GM21737 (cell line): ENCODE results near the gene CPTP.

Experiments used
- ATAC-seq: cut with Tn5 transposase; IDR thresholded peaks from one replicate; pipeline ENCODE4 v1.9.1; 2021; ENCODE audit warnings: mild to moderate bottlenecking, moderate library complexity; ENCODE audit not compliant: unreplicated experiment

CPTP gene

GRCh38 chr1:1324524-1325287 is at the start of gene CPTP, which contains the start of gene INTS11:
TSS of gene CPTP (plus strand) at chr1:1324802. CDS start at chr1:1326911, 2,109 bp downstream.
TSS of gene INTS11 (minus strand) at chr1:1324660. CDS start at chr1:1324608, 52 bp downstream.
- ATAC-seq: peak; percentile 53

GRCh38 chr1:1274931-1275431 is 49.6 kb upstream of the CPTP start:
- ATAC-seq: no peak

DNA sequence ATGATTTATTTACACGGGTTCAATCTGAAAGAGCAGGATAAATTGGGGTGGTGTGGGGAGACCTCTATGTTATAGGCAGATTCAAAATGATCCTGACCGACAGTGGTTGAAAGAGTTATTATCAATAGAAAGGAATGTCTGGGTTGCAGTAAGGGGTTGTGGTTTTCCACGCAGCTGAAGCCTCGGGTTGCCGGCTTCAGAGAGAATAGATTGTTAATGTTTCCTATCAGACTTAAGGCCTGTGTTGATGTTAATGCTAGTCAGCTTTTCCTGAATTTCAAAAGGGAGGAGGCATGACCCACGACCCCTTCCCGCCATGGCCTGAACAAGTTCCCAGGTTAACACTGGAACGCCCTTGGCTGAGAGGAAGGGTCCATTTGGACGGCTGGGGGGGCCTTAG is 48.8 kb upstream of the CPTP start:
- ATAC-seq: no peak

GRCh38 chr1:1278620-1279019 is 46.0 kb upstream of the CPTP start:
- ATAC-seq: no peak

DNA sequence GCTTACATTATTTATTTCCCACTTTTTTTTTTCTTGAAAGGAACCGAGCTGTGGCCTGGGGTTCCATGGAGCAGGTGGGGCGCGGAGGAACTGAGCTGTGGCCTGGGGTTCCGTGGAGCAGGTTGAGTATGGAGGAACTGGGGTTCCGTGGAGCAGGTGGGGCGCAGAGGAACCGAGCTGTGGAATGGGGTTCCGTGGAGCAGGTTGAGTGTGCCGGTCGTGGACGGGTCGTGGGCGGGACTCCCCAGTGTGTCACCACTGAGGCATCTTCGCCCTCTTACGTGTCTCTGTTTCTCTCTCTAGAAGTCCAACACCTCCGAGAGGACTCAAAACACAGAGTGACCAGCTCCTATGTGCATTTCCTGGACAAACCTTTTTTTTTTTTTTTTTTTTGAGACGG is 45.6 kb upstream of the CPTP start:
- ATAC-seq: no peak

- no peak for ATAC-seq
Observed at GRCh38 chr1:1280782-1281481, 43.7 kb upstream of the CPTP start.

DNA sequence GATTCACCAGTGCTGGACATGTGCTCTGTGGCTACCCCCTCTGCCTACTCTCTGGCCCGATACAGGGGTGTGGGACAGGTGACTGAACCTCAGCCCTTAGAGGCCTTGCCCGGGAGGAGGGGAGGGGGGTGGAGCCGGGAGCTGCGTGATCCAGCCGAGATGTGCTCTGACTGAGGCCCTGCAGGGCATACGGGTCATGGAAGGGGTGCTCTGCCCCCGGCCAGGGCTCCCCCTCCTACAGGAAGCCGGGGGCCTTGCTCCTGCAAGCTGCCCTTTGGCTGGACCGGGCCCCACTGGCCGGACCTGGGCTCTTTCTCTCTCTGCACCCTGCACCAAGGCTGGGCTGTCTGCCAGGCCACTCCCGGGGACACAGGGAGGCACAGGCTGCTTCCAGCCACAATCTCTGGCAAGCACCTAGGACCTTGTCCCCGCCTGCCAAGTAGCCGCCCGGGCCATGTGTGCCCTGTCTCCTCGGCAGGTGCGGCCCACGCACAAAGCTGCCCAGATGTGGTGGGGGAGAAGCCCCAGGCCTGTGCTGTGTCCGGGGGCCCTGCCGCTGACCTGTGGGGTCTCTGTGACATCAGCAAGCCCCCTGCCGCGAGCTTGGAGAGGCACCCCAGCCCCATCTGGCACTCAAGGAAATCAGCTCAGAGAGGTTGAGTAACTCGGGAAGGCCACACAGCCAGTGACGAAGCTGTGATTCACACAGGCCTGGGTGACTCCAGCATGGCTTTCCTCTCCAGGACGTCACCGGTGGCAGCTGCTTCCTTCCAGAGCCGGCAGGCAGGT is 42.9 kb upstream of the CPTP start:
- no peak for ATAC-seq

DNA sequence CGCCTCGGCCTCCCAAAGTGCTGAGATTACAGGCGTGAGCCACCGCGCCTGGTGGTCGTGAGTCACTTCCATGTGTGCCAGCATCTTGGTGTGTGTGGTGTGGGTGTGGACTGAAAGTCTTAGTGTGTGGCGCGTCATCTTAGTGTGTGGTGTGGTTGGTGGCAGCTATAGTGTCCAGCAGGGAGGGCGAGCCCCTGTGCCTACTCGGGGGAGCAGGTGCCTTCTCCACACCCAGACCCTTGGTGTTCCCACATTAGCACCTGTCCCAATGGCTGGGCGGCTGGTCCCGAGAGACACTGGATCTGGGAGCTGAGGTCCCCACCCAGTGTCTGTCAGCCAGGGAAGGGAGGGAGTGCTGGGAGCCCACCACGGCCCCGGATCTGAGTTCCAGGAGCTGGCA is 41.6 kb upstream of the CPTP start:
- no peak for ATAC-seq

GRCh38 chr1:1283821-1284220 is 40.8 kb upstream of the CPTP start:
- ATAC-seq: no peak

- ATAC-seq: no peak
Observed at GRCh38 chr1:1284221-1285101, 40.1 kb upstream of the CPTP start.

GRCh38 chr1:1285102-1285571 is 39.5 kb upstream of the CPTP start:
- no peak for ATAC-seq

DNA sequence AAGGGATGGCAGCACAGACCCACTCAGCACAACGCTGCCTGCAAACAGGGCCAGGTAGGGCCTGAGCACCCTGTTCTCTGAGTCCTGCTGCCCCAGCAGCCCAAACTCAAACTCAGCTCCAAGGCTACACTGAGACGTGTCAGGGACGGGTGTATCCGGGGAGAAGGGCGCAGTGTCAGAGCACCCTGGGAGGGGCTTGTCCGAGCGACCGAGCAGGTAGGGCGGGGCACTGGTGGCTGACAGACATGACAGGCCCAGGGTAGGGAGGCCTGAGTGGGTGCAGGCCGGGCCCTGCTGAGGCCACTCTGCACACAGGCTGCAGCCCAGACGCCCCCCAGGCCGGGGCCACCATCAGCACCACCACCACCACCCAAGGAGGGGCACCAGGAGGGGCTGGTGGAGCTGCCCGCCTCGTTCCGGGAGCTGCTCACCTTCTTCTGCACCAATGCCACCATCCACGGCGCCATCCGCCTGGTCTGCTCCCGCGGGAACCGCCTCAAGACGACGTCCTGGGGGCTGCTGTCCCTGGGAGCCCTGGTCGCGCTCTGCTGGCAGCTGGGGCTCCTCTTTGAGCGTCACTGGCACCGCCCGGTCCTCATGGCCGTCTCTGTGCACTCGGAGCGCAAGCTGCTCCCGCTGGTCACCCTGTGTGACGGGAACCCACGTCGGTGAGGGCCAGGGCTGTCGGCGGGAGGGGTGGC is 38.8 kb upstream of the CPTP start:
- no peak for ATAC-seq

GRCh38 chr1:1286313-1287261 is 38.0 kb upstream of the CPTP start:
- ATAC-seq: no peak

DNA sequence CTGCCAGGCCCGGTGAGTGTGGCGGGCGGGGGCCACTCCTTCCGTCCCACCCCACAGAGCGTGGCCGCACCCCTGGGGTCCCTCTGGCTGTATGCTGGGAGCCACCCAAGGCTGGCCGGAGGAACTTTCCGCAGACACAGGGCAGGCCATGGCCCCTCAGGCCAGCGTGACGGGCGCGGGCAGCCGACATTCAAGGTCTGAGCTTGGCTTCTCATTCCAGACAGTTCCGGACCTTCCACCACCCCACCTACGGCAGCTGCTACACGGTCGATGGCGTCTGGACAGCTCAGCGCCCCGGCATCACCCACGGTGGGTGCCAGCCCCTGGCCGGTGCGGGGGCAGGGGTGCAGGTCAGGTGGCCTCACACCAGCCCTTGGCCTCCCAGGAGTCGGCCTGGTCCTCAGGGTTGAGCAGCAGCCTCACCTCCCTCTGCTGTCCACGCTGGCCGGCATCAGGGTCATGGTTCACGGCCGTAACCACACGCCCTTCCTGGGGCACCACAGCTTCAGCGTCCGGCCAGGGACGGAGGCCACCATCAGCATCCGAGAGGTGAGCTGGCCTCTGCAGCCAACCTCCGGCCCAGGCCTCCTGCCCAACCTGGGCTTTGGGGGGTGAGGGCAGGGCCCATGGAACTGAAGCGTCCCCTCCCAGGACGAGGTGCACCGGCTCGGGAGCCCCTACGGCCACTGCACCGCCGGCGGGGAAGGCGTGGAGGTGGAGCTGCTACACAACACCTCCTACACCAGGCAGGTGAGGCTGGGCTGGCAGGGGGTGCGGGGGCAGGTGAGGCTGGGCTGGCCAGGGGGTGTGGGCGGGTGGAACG is 37.1 kb upstream of the CPTP start:
- ATAC-seq: no peak

DNA sequence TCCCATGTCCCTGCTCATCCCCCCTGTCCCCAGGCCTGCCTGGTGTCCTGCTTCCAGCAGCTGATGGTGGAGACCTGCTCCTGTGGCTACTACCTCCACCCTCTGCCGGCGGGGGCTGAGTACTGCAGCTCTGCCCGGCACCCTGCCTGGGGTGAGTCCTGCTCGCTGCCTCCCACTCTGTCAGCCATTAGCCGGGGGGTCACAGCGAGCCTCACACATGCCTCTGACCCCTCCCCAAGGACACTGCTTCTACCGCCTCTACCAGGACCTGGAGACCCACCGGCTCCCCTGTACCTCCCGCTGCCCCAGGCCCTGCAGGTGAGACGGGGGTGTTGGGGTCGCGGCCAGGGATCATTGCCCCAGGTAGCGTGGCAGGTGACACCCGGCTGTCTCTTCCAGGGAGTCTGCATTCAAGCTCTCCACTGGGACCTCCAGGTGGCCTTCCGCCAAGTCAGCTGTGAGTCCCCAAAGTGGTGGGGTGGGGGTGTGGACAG is 34.3 kb upstream of the CPTP start:
- ATAC-seq: no peak

DNA sequence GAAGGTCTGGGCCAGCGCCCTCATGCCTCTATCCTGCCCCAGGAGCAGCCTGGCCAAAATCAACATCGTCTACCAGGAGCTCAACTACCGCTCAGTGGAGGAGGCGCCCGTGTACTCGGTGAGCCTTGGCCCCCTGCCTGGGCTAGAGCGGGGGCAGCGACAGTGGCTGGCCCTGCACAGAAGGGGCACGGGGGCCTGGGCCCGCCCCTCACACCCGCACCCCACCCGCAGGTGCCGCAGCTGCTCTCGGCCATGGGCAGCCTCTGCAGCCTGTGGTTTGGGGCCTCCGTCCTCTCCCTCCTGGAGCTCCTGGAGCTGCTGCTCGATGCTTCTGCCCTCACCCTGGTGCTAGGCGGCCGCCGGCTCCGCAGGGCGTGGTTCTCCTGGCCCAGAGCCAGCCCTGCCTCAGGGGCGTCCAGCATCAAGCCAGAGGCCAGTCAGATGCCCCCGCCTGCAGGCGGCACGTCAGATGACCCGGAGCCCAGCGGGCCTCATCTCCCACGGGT is 33.5 kb upstream of the CPTP start:
- no peak for ATAC-seq
